NCI-H187 treated with DMSO at 0.1 percent for 48 hours (cell line): ENCODE data around the gene NRXN3.
"Not testable (repeated sequence)": the region's sequence is repeated elsewhere in the genome, so short reads cannot be mapped to it uniquely, and the experiment has no call there.

Source experiments
- DNase-seq: peaks from one replicate; lab custom pipeline; 2025; lab: John Stamatoyannopoulos, UW

NRXN3 gene

DNA sequence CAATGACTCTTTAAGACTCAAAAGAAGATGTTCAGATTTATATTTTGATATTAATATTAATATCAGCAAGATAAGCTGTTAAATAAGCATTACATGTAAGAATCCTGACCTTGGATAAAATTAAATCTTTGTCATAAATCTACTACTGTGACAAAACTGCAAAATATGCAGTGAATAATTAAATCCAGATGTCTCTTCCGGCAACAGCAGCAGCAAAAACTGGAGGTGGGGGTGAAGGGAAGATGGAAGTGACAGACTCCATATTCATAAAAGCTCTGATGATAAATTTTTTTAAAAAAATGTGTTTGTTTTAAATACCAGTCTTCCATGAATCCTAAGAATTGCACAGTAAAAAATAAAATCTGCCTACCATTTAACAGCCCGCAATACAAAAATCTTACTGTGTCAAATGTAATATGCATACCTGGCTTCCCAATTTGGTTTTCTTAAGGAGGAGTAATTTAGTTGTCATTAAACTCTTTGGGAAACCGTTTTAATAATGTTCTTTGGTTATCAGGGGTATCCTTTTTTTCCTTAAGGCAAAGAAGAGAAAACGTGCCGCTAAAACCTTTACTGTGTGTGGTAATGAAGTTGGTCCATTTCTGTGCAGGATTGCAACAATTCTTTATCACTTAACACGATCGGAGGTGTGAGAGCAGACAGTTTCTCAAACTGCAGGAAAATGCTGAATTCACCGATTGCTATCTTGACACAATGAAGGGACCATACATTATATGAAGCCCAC is 1562.9 kb downstream of the NRXN3 start:
- DNase-seq, result no peak

DNA sequence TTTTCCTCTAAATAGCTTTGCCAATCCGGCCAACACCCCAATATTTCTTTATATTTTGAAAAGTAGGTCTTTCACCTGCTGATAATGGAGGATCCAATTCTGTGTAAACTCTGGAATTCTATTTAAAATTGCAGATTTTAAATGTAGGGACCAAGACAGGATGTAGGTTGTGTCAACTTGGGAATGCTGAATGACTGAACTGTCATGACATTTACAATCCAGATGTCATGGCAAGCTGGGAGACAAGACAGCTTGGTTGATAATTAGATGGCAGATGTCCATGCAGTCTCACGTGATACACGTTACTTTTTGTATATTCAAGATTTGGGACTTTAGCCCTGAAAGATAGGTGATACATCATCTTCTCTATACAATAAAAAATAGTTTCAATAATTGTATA is 1564.0 kb downstream of the NRXN3 start:
- DNase-seq, result no peak

DNA sequence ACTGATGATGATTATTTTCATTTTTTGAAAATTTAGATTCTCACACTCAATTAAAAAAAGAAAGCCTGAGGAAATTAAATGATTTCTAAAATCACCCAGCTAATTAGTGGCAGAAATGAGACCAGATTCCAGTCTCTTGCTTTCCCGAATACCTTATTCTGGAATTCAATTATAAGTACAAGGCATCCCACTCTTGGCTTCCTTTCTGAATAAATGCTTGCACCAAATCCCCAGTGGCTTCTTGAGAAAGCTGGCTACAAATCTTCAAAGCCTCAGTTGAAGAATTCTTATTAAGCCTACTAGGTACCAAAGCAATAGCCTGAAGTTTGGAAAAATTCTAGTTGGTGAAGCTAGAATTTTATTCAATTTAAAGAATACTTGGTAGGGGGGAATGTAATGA is 1564.5 kb downstream of the NRXN3 start:
- DNase-seq, result no peak

DNA sequence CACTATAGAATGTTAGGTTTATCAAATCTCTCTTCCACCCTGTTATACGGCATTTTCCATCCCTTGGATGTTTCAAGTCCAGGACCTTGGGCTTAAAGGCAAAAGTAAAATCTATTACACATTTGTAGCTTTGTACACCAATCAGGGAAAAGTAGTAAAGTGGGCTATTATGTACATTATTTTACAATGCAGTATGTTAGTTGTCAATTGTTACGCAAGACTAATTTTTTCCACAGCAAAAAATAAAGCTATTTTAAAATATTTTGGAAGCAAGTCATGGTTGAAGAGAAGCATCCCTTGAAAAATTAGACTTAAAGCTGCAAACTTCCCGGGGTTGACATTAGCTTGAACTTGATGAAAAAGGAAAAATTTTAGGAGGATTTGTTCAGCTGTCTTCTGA is 1564.9 kb downstream of the NRXN3 start:
- no peak for DNase-seq

DNA sequence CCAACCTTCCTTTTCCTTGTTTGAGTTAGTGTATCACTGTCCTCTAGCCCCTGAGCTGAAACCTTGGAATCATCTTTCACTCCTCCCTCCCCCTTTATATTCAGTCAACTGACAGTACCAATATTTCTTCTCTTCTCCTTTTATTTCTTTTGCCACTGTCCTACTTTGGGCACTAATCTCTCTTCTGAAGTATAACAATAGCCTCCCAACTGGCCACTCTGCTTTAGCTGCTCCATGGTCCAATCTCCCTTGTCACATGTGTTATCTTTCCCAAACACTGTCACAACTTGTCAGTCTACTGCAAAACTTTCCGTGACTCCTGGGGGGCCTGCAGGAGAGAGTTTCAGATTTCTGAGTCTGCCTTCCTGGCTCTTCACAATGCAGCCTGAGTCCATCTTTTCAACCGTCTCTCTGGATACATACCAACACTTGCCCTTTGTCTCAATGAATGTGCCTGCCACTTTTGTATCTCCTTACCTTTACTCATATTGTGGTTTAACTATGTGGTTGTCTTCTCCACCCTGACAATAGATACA is 1570.0 kb downstream of the NRXN3 start:
- no peak for DNase-seq

DNA sequence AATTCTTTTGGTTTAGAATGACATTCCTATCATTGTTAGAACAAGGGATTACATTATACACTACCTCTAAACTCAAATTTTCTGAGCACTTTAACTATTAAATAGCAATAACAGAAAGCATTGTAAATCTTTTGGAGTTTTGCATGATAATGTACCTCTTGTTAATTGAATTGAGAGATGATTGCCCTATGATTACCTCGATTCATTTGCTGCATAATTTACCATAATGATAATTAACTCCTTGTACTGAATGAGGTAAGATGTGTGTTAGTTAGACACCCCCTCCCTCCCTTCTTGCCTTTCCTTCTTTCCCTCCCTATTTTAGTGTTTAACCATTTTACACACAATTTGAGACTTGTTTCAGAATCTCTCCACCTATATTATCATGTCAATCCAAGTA is 1572.0 kb downstream of the NRXN3 start:
- DNase-seq, result no peak

DNA sequence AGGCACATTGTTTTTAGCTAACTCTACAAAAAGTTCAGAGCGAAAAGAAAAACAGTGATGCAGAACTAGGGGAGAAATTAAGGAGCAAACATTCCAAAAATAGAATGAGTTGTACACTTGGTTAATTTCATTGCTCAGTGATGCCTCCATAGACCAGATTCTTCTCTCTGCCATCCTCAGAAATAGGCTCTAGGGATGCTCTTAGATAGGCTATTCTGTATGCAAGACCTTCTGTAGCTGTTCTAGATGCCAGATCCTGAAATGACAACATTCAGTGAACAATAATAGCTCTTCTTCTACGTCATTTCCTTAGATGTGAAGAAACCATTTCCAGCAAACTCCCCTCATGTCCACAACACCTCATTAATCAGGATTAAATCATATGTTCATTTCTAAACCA is 1574.9 kb downstream of the NRXN3 start:
- DNase-seq, result no peak

DNA sequence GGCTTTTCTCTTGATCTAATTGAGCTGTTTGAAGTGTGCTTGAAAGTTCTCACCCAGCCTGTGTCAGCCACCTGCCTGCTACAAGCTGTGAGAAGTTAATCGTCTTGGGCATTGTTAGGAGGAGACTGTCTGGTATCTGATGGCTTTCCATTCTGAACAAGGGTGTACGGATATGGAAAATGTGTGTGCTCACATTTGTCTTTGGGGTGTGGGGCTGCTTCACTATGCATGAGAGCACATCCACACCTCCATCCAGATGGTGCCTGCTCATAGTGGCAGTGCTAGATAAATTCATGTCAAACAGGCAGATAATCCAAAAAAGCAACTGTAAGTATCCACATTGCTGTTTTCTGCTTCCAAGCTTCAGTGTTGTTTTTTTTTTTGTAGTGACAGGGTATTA is 1578.9 kb downstream of the NRXN3 start:
- peak; percentile 77 for DNase-seq

DNA sequence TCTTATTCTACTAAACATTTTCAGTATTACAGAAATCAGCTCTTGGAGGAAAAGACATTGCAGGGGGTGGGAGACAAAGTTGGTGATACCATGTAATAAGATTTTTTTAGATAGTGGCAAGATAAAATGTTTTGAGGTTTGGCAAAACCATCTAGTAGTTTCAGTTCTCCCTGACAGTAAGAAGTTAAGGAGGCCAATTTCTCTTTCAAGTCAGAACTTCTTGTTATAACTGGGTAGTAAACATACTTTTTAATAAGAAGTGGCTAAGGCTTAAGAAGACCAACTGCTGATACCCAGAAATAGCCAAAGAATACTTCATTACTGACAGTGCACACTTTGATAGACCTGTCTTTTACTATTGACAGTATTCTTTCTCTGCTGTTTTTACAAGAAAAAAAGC is 1588.8 kb downstream of the NRXN3 start:
- DNase-seq, result no peak

DNA sequence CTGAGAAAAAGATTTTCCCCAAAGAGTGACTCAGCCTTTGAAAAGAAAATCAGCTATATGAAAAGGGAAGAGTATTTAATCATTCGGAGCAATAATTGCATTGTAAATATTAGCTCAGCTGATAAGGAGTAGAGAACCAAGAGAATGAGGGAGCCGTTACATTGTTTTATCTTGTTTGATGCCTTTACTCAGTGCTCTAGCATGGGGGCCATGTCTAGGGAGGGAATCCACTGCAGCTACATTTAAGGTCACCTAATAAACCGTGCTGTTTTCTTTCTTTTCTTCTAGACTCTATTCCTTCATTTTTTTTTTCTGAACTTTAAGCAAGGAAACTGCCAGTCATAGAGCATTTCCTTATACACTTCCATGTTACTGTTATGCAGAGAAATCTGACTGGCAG is 1594.2 kb downstream of the NRXN3 start:
- DNase-seq, result no peak

DNA sequence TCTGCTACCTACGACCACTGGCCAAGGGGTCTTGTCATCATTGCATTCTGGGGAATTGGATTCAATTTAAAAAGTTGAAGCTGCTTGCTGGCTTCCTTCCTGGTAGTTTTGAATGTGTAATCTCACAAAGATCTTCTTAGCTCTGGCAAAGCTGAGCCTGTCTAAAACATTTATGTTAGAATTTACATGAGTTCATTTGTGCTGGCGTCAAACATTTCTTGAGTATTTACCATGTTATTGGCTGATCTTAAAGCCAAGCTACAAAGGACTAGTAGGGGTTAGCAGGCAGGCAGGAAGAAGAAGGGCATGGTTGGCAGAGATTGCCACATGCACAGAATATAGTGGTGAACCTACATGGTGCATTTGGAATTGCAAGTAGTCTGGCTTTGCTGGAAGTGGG is 1596.3 kb downstream of the NRXN3 start:
- DNase-seq, result no peak

DNA sequence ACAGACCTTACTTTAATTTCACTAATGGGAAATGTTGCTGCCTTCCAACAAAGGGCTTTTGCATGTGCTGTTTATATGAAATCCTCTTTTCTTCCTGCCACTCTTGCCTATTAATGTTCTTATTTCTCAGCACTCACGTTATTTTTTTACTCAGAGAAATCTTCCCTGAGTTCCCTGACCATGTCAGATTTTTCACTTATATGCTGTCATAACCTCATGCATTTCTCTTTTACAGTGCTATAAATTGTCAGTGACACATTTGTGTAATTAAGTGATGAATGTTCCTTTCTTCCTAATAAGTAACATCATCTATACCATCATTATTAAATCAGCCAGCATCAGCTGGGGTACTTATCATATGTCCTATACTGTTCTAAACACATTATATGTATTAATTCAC is 1597.1 kb downstream of the NRXN3 start:
- DNase-seq, result no peak

DNA sequence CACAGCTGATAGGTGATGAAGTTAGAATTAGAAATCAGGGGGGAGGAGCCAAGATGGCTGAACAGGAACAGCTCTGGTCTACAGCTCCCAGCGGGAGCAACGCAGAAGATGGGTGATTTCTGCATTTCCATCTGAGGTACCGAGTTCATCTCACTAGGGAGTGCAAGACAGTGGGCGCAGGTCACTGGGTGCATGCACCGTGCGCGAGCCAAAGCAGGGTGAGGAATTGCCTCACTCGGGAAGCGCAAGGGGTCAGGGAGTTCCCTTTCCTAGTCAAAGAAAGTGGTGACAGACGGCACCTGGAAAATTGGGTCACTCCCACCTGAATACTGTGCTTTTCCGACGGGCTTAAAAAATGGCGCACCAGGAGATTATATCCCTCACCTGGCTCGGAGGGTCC is 1597.5 kb downstream of the NRXN3 start:
- not testable (repeated sequence) for DNase-seq

DNA sequence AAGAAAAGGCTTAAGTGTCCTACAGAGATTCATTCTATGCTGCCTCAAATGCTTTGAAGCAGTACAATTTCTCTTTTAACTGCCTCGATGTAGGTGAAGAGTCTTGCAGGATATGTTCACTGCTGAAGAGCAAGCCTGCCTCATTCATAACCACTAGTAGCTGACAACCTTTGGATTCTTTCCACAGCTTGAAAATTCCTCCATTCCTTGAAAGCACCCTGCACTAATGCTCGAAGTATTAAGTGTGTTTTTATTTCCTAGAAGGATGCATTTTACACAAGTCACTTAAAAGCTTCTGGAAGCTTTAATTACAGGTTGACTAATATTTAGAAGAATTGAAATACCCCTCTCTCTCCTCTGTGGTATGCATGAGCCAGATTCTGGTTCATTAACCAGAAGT is 1611.7 kb downstream of the NRXN3 start:
- DNase-seq, result no peak

DNA sequence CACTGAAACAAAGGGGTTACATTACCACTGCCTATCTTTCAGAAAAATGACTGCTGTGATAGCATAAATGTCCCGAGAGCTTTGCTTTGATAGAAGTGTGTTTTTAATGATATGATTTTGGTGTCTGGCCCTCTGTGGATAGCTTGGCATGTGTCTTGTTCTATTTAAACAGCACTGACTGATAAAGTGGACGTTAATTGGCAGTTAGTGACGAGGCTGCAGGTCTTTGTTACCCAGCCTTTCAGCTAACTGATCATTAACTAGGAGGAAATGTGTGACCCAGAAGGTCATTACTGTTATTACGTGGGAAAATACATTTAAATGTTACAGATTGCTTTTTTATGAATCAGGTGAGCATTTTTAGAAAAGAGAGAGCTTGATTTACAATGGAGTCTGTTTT is 1612.9 kb downstream of the NRXN3 start:
- DNase-seq, result no peak

DNA sequence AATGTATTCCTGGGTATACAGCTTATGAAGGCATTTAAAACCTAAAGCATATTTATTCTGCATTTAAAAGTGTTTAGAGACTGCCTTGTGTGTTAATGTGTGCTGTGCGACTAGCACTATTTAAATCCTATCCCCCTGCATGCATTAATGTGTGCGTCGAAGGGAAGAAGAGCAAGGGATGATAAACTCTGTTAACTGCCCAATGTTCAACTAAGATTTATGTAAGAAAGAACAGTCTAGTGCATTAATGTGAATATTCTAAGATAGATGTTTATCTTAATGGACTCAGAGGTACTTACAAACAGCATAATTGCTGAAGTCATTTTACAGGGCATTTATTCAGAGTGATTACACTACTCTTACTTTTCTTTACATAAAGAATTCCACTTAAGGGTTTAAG is 1616.3 kb downstream of the NRXN3 start:
- DNase-seq, result no peak

DNA sequence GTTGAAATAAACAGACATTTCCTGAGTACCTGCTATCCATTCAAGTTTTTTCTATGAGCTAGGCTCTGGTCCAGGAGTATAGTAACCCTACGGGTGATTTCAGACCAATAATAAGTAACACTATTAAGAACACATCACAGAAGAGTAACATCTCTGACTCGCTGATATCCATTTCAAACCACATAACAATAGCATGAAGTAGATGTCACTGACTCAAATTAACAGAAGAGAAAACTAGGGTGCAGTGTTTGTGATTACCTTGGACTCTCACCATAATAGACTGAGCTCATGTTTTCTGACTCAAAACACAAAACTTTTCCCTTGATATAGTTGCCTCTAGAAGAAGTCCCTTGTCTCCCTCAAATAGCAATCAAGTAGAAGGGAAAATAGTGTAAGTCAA is 1618.2 kb downstream of the NRXN3 start:
- no peak for DNase-seq

DNA sequence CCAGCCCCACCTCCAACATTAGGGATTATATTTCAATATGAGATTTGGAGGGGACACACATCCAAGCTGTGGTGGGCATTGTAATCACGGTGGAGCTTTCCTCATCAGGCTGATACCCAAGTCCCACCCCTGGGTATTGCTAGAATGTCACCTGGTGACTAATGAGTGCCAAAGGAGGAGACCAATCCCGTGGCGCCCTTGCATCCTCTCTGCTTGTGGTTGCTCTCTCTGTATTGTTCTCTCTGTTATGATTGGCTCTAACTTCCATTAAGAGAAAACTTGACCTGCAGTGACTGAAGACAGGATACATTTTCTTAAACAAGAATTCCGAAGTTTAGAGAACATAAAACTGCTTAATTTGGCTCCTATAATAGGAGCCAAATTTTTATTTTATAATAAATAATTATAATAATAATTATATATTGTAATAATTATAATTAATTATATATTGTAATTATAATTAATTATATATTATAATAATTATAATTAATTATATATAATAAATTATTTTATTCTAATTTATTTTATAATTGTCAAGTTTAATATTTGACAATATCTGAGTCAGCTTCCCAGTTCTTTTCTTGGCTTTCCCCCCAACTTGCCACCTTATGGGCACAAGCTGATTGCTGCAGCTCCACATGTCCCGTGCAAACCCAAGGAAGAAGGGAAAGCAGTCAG is 1621.0 kb downstream of the NRXN3 start:
- no peak for DNase-seq

DNA sequence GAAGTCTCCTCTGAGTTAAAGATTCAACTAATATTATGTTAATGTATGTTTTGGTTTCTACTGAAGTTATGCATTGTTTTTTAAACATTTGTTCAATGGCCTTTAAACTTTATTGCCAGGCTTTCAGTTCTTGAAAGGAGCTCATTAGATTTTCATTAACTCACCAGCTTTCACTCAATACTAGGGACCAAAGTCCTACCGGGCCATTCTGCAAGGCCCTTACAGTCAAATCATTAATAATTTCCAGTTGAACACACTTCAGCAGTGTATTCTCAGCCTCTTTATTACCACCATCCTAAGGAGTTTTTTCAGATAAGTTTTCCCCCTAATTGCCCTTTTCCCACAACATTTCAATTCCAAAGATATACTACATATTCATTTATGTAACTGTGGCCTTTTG is 1631.9 kb downstream of the NRXN3 start:
- no peak for DNase-seq

DNA sequence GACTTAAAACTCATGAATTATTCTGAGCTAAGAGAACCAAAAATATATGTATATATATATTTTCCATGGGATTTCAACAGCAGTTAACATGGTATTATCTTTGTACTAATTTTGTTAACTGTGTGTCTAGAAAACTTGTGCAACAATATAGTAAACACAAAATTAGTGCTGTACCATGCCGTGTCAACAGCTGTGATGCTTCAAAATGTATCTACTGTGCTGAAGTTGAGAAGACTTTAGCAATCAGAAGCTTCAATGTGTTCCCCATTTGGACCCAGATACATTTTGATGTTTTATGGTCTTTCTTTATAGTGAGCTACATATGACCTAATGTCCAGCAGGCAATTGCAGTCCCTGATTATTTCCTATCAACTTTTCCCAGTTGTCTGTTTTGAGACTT is 1635.5 kb downstream of the NRXN3 start:
- no peak for DNase-seq

DNA sequence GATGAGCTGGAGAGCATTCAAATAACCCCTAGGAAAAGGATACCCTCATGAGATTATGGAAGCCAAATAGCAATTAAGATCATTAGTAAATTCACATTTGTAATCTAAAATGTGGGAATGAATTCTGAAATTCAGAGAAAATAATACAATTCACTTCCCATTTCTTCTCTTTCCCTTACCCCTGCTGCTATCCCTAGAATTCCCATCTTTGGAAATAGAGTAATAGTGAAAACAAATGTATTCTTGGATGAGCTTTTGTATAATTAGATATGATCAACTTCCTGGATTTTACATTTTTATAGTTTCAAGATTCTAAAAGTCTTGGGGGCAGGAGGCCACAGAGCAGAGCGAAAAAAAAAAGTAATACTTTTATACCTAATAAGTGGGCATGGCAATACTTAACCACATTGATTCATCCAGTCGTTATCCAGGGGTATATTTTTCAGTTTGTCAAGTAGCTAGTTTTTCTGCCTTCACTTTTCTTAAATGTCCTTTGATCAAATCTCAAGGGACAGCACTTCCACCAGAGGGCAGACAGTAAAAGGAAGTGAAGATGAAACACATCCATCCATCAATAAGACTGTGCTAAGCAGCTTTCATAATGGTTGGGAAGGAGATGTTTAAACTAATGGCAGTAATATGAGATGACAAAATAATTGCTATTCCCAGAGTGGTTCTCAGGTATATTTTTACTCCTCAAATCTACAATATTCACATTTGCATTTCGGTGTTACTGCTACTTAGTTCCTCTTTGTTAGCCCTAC is 1639.9 kb downstream of the NRXN3 start:
- peak; percentile 85 for DNase-seq

DNA sequence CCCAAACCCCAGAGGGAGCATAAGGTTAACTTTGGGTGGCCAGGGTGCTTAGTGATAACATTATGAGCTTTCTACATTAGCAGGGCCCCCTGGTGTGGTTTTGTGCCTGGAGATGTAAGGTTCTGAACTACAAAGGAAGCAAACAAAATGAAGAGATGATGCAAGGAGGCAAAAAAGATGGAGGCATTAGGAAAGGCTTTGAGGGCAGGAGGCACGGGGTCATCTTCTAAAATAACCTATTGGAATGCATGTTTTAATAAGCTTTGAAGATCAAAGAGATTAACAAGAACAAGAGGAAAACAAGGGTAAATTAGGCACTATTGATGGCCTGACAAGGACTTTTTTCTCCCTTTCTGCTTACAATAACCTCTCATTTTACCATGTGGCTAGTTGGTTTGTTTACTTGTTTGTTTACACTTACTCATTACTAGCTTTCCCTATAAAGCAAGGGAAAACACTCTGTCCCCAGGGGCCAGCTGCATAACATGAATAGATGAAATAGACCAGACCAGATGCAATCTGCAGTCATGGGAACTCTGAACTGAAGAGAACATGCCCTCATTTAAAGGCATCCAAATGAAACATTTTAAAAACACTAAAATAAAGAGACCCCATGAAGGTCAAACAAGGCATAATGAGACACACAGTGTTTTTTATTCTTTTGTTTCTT is 1650.8 kb downstream of the NRXN3 start:
- DNase-seq, result no peak
